ENCODE measurements around the gene RPL6.

RPL6 gene

GRCh38 chr12:112380663-112381405 lies 28.6 kb downstream of the RPL6 start:
- TF ChIP-seq, protein P1, sequence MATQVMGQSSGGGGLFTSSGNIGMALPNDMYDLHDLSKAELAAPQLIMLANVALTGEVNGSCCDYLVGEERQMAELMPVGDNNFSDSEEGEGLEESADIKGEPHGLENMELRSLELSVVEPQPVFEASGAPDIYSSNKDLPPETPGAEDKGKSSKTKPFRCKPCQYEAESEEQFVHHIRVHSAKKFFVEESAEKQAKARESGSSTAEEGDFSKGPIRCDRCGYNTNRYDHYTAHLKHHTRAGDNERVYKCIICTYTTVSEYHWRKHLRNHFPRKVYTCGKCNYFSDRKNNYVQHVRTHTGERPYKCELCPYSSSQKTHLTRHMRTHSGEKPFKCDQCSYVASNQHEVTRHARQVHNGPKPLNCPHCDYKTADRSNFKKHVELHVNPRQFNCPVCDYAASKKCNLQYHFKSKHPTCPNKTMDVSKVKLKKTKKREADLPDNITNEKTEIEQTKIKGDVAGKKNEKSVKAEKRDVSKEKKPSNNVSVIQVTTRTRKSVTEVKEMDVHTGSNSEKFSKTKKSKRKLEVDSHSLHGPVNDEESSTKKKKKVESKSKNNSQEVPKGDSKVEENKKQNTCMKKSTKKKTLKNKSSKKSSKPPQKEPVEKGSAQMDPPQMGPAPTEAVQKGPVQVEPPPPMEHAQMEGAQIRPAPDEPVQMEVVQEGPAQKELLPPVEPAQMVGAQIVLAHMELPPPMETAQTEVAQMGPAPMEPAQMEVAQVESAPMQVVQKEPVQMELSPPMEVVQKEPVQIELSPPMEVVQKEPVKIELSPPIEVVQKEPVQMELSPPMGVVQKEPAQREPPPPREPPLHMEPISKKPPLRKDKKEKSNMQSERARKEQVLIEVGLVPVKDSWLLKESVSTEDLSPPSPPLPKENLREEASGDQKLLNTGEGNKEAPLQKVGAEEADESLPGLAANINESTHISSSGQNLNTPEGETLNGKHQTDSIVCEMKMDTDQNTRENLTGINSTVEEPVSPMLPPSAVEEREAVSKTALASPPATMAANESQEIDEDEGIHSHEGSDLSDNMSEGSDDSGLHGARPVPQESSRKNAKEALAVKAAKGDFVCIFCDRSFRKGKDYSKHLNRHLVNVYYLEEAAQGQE (IDR thresholded peaks at IDR 0.05; ENCODE audit: insufficient read depth in 1 of 2, low read depth in 2 of 2, low read length in 2 of 2) = no peak
- TF ChIP-seq FOXP2 (optimal IDR thresholded peaks at IDR 0.05; ENCODE audit: borderline replicate concordance, extremely low read depth, extremely low read length, insufficient read depth) = no peak
- no peak for TF ChIP-seq POLR2AphosphoS5 (IDR thresholded peaks at IDR 0.05; ENCODE audit: low read depth, low read length)
- TF ChIP-seq SIN3A (IDR thresholded peaks at IDR 0.05; ENCODE audit: borderline replicate concordance, insufficient read depth, low read length) = no peak
- TF ChIP-seq TAF1 (IDR thresholded peaks at IDR 0.05; ENCODE audit: borderline replicate concordance, insufficient read depth, low read length) = no peak

GRCh38 chr12:112375105-112375504 lies 34.3 kb downstream of the RPL6 start:
- TF ChIP-seq TAF1 (IDR thresholded peaks at IDR 0.05; ENCODE audit: borderline replicate concordance, insufficient read depth, low read length) = no peak
- no peak for TF ChIP-seq SIN3A (IDR thresholded peaks at IDR 0.05; ENCODE audit: borderline replicate concordance, insufficient read depth, low read length)
- no peak for TF ChIP-seq FOXP2 (optimal IDR thresholded peaks at IDR 0.05; ENCODE audit: borderline replicate concordance, extremely low read depth, extremely low read length, insufficient read depth)
- no peak for TF ChIP-seq POLR2AphosphoS5 (IDR thresholded peaks at IDR 0.05; ENCODE audit: low read depth, low read length)
- TF ChIP-seq, protein P1 (IDR thresholded peaks at IDR 0.05; ENCODE audit: insufficient read depth in 1 of 2, low read depth in 2 of 2, low read length in 2 of 2) = no peak

- TF ChIP-seq POLR2AphosphoS5 (IDR thresholded peaks at IDR 0.05; ENCODE audit: low read depth, low read length) (no peak), FOXP2 (optimal IDR thresholded peaks at IDR 0.05; ENCODE audit: borderline replicate concordance, extremely low read depth, extremely low read length, insufficient read depth) (no peak), TAF1 (IDR thresholded peaks at IDR 0.05; ENCODE audit: borderline replicate concordance, insufficient read depth, low read length) (no peak), SIN3A (IDR thresholded peaks at IDR 0.05; ENCODE audit: borderline replicate concordance, insufficient read depth, low read length) (no peak)
- TF ChIP-seq, protein P1 (IDR thresholded peaks at IDR 0.05; ENCODE audit: insufficient read depth in 1 of 2, low read depth in 2 of 2, low read length in 2 of 2) = no peak
Measured at GRCh38 chr12:112374166-112374740, 35.2 kb downstream of the RPL6 start.

DNA sequence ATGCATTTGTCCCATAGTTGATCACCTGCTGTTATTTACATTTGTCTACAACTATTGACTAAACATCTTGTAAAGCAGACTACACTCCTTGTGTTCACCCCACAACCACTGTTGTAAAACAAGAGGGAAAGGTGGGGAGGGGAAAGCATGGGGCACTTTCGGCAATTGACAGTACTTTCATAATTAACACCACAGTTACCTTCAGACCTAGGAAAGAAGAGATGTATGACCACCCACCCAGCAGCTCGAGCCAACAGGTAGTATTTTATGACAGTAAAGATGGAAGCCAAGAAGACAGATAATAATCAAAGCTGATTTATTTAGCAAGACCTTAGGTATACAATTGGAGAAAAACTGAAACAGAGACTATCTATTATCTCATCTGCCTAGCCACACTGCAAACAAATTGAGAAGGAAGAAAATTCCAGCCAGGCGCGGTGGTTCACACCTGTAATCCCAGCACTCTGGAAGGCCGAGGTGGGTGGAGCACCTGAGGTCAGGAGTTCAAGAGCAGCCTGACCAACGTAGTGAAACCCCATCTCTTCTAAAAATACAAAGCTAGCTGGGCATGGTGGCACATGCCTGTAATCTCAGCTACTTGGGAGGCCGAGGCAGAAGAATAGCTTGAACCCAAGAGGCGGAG lies 38.4 kb downstream of the RPL6 start:
- TF ChIP-seq TAF1 (IDR thresholded peaks at IDR 0.05; ENCODE audit: borderline replicate concordance, insufficient read depth, low read length) = no peak
- no peak for TF ChIP-seq POLR2AphosphoS5 (IDR thresholded peaks at IDR 0.05; ENCODE audit: low read depth, low read length)
- TF ChIP-seq, protein P1 (IDR thresholded peaks at IDR 0.05; ENCODE audit: insufficient read depth in 1 of 2, low read depth in 2 of 2, low read length in 2 of 2) = no peak
- no peak for TF ChIP-seq FOXP2 (optimal IDR thresholded peaks at IDR 0.05; ENCODE audit: borderline replicate concordance, extremely low read depth, extremely low read length, insufficient read depth)
- no peak for TF ChIP-seq SIN3A (IDR thresholded peaks at IDR 0.05; ENCODE audit: borderline replicate concordance, insufficient read depth, low read length)

All from PFSK-1 (cell line).